ENCODE results near the gene PEX5L.
"Not testable (repeated sequence)": the region's sequence is repeated elsewhere in the genome, so short reads cannot be mapped to it uniquely, and the experiment has no call there.

Gene PEX5L

DNA sequence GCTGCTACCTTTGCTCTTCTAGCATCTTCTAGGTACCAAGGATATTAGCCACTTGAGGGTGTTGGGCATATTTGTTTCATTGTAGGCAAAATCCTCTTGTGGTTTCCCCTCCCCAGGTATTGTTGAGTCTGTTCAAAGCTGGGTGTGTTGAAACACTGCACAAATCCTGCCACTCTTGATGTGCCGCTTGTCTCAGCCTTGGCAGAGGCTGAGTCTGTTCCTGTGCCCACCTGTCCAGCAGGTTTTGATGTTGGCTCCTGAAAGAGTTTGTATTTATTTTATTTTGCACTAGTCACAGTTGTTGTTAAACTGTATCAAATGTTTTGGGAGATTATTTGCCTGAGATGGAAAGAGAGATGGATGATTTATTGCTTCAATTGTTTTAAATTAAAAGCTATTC, 247.7 kb downstream of the PEX5L start:
- no peak for DNase-seq (ENCODE audit: low read depth in 2 of 2, low spot score in 1 of 2)

GRCh38 chr3:179782841-179783240, 253.9 kb downstream of the PEX5L start:
- not testable (repeated sequence) for DNase-seq (ENCODE audit: low read depth in 2 of 2, low spot score in 1 of 2)

- DNase-seq (ENCODE audit: low read depth in 2 of 2, low spot score in 1 of 2), result no peak
Observed at GRCh38 chr3:179775416-179776122, 261.2 kb downstream of the PEX5L start.

- no peak for DNase-seq (ENCODE audit: low read depth in 2 of 2, low spot score in 1 of 2)
Observed at GRCh38 chr3:179772297-179772696, 264.4 kb downstream of the PEX5L start.

- no peak for DNase-seq (ENCODE audit: low read depth in 2 of 2, low spot score in 1 of 2)
Observed at GRCh38 chr3:179771797-179772196, 264.9 kb downstream of the PEX5L start.

DNA sequence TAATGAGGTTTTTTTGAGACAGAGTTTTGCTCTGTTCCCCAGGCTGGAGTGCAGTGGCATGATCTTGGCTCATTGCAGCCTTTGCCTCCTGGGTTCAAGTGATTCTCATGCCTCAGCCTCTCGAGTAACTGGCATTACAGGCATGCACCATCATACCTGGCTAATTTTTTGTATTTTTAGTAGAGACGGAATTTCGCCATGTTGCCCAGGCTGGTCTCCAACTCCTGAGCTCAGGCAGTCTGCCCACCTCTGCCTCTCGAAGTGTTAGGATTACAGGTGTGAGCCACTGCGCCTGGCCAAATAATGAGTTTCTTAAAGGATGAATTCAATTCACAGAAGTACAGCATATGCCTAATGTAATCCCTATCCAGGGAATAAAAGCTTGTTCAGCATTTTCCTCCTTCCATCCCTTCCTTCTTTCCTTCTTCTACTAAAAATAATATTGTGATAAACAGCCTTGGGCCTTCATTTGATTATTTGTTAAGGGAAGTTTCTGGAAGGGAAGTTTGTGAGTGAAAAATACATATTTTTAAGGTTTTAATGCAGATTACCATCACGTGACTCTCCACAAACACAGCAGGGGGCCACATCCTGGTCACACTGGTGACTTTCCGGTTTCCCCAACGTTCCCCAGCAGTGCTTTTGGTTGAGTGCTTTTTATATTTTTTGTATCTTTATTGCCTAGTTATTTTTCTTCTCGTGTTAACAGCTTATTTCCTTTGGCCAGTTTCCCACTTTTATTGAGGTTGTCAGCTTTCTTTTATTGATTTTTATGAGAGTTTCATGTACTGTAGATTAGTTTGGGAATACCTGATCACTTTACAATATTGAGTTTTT, 267.1 kb downstream of the PEX5L start:
- DNase-seq (ENCODE audit: low read depth in 2 of 2, low spot score in 1 of 2), result no peak

GRCh38 chr3:179768080-179768479, 268.7 kb downstream of the PEX5L start:
- DNase-seq (ENCODE audit: low read depth in 2 of 2, low spot score in 1 of 2), result no peak

DNA sequence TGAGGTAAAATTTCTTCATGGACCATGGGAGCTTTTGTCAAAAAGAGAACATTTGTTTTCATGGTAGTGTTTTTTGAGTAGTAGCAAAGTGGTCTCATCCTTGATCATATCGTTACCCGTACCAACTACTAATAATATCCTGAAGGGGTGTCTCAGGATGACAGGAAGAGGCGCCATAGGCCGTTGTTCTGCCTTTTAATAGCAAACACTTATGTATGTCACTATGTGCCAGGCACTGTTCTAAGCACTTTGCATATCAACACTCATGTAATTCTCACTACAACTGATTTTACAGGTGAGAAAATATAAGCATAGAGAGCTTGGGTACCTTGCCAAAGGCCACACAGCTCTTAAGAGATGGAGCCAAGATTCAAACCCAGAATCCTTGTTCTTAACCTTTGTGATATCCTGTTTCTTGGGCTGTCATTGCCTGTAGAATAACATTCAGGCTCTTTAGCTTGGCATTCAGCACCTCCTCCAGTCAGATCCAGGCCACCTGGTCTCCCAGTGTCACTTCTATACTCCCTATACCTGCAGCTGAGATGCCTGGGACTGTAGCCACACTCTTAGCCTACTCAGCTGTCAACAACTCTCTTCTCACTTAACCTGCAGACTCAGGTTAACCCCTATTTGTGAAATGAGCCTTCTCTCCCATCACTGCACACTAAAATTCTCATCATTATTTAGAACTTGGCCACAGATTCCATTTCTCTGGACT, 270.2 kb downstream of the PEX5L start:
- no peak for DNase-seq (ENCODE audit: low read depth in 2 of 2, low spot score in 1 of 2)

DNA sequence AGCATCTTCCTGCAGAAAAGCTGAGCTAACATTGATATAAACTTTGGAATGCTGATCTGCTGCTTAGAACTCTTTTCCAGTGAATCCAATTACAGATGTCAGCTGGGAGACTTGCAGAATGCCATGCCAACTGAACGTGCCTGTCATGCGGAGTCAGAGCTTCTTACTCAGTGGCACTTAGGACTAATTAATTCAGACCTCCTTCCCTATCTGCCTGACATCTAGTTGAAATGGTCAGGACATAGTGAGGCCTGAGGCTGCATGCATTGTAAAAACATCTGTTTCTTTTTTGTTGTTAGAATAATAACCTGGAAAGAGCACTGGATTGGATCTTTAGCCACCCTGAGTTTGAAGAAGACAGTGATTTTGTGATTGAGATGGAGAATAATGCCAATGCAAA, 271.3 kb downstream of the PEX5L start:
- no peak for DNase-seq (ENCODE audit: low read depth in 2 of 2, low spot score in 1 of 2)

DNA sequence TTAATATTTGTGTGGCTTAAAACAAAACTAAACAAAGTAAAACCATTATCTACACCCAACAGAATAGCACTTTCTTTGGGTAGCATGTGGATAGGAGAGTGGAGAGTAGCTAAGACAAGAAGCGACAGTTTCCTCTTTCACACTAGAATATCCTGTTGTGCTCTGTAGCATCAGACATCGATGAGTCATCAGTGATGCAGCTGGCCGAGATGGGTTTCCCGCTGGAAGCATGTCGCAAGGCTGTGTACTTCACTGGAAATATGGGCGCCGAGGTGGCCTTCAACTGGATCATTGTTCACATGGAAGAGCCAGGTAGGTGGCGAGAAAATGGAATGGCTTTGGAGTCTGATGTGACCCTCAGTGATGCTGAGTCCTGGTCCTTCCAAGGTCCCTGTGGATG, 275.8 kb downstream of the PEX5L start:
- no peak for DNase-seq (ENCODE audit: low read depth in 2 of 2, low spot score in 1 of 2)

- no peak for DNase-seq (ENCODE audit: low read depth in 2 of 2, low spot score in 1 of 2)
Observed at GRCh38 chr3:179750720-179751328, 285.9 kb downstream of the PEX5L start.

GRCh38 chr3:179745716-179746115, 291.0 kb downstream of the PEX5L start:
- no peak for DNase-seq (ENCODE audit: low read depth in 2 of 2, low spot score in 1 of 2)

DNA sequence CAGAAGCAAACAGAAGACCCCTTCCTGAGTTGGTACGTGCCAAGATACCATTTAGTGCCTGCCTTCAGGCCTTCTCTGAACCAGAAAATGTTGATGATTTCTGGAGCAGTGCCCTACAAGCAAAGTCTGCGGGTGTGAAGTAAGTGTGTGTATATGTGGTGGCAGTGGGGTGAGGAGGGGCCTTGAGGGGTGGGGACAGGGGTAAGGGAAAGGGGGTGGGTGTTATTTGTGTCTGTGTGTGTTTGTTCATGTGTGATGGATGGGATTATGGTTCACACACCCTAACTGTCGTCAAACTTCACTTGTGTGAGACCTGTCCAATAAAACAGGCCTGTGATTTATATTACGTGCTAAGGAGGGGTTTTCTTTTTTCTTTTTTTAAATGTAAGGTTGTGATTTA, 291.7 kb downstream of the PEX5L start:
- DNase-seq (ENCODE audit: low read depth in 2 of 2, low spot score in 1 of 2), result no peak
